Lower leg skin (tissue), 3 donors: ENCODE measurements around the gene MACF1.

Experiments
- CTCF ChIP-seq, 3 donors: fragments of 450-650 bp; IDR thresholded peaks; one replicate each; pipeline ENCODE4 v1.5.1; 2016; ENCODE audit warnings: antibody characterized with exemption in 3 of 3, mild to moderate bottlenecking in 3 of 3, moderate library complexity in 2 of 3
- POLR2A ChIP-seq, 2 donors: fragments of 450-650 bp; IDR thresholded peaks; one replicate each; pipeline ENCODE4 v1.6.1; 2016 to 2017; ENCODE audit warnings: antibody characterized with exemption in 2 of 2, mild to moderate bottlenecking in 1 of 2, moderate library complexity in 1 of 2

GRCh38 chr1:39420493-39420892, 216.0 kb downstream of the MACF1 start:
- TF ChIP-seq CTCF (IDR thresholded peaks at IDR 0.05): no peak
- no peak for TF ChIP-seq POLR2A (IDR thresholded peaks at IDR 0.05)
